Gastrocnemius medialis (tissue), 4 donors: ENCODE measurements around the gene GABRB3. TPM values are rescaled to one million over a fixed set of nuclear protein-coding genes. Genes with fewer than 3 reads are reported as not detected.

Source experiments
- ATAC-seq, 2 donors: fragments of 150-250 bp; one replicate each; pipeline ENCODE4 v1.9.1; 2016
- DNase-seq, 2 donors: peaks; one replicate each; pipeline ENCODE4 v3.0.0-alpha.2; 2019
- H3K27ac ChIP-seq, 4 donors: fragments of 200-600 bp; sonication (generic); 1 replicate in 1 of 4; 2 replicates in 3 of 4; pipeline ENCODE4 v1.5.1; 2016 to 2018; ENCODE audit warnings: mild to moderate bottlenecking in 2 of 4, moderate library complexity in 1 of 4
- H3K27me3 ChIP-seq, 3 donors: fragments of 200-600 bp; sonication (generic) in 2 of 3; 1 replicate in 1 of 3; 2 replicates in 2 of 3; pipeline versions ENCODE4 v1.5.1 to v1.6.0; 2016 to 2019; ENCODE audit warnings: mild to moderate bottlenecking in 1 of 3, moderate library complexity in 1 of 3
- H3K36me3 ChIP-seq, 2 donors: fragments of 200-600 bp; sonication (generic) in 1 of 2; one replicate each; pipeline ENCODE4 v1.5.1; 2017 to 2018
- H3K4me1 ChIP-seq, 2 donors: fragments of 200-600 bp; sonication (generic) in 1 of 2; one replicate each; pipeline ENCODE4 v1.5.1; 2016 to 2017; ENCODE audit warnings: mild to moderate bottlenecking in 2 of 2
- H3K4me3 ChIP-seq, 4 donors: fragments of 200-600 bp; sonication (generic) in 3 of 4; 1 replicate in 1 of 4; 2 replicates in 3 of 4; pipeline ENCODE4 v1.5.1; 2016 to 2019; ENCODE audit warnings: mild to moderate bottlenecking in 2 of 4
- H3K9me3 ChIP-seq, 3 donors: fragments of 200-600 bp; sonication (generic) in 2 of 3; 1 replicate in 1 of 3; 2 replicates in 2 of 3; pipeline ENCODE4 v1.5.1; 2016 to 2019
- CTCF ChIP-seq, 5 experiments: fragments of 450-650 bp in 3 of 5; fragments of 200-600 bp in 2 of 5; sonication (generic) in 2 of 5; IDR thresholded peaks in 4 of 5; conservative IDR thresholded peaks in 1 of 5; 1 replicate in 4 of 5; 2 replicates in 1 of 5; pipeline ENCODE4 v1.5.1; 2016 to 2019; ENCODE audit warnings: antibody characterized with exemption in 5 of 5, mild to moderate bottlenecking in 3 of 5, moderate library complexity in 3 of 5
- POLR2A ChIP-seq, 2 donors: fragments of 450-650 bp; IDR thresholded peaks; one replicate each; pipeline ENCODE4 v1.6.1; 2017; ENCODE audit warnings: antibody characterized with exemption in 2 of 2, mild to moderate bottlenecking in 2 of 2, moderate library complexity in 2 of 2
- in situ Hi-C, 4 donors: fragments of 200-750 bp; cut with MboI; loops; one replicate each; pipeline versions ENCODE4 v1.15.0 to v1.8.0; 2017; ENCODE audit warnings: low sequenced_read_pairs in 4 of 4
- intact Hi-C: fragments of 100-400 bp; cut with DNase I; formaldehyde crosslinking; loops from one replicate; pipeline ENCODE4 v1.15.1; 2023; ENCODE audit warnings: low total_unique reads
- total RNA-seq, 4 donors: library from RNA; depleted of rRNA; stranded (reverse); fragments of >200 nt; gene quantifications; one replicate each; pipeline versions ENCODE4 v1.1.0 to v1.2.3, GENCODE V29; 2016

GABRB3 gene
- total RNA-seq, 4 donors from 2014 or later = 0.23 to 0.91 (median 0.35) TPM

- no peaks in the 10 kb centered on the region for H3K9me3 ChIP-seq
- H3K4me3 ChIP-seq = no peak overlapping the region
- no peaks in the 10 kb centered on the region for H3K27me3 ChIP-seq
- ATAC-seq = no peak
- intact Hi-C loops = no loop called here
- no peaks in the 10 kb centered on the region for H3K4me1 ChIP-seq
- H3K36me3 ChIP-seq = no peaks in the 10 kb centered on the region
- in situ Hi-C loops = no loop called here
- no peak overlapping the region for H3K27ac ChIP-seq
- DNase-seq = no peak
- TF ChIP-seq POLR2A (IDR thresholded peaks at IDR 0.05) = no peak
- TF ChIP-seq CTCF (IDR thresholded peaks at IDR 0.05 in 4 of 5, conservative IDR thresholded peaks at IDR 0.05 in 1 of 5) = no peak
These were observed 211.0 kb downstream of the GABRB3 start for GRCh38 chr15:26561896-26562295.

- ATAC-seq = no peak
- intact Hi-C loops = no loop called here
- TF ChIP-seq CTCF (IDR thresholded peaks at IDR 0.05 in 4 of 5, conservative IDR thresholded peaks at IDR 0.05 in 1 of 5) (no peak), POLR2A (IDR thresholded peaks at IDR 0.05) (no peak)
These were observed 211.7 kb downstream of the GABRB3 start for GRCh38 chr15:26561130-26561529.

GRCh38 chr15:26555898-26556297, 217.0 kb downstream of the GABRB3 start:
- no peaks in the 10 kb centered on the region for H3K27me3 ChIP-seq
- H3K4me3 ChIP-seq = no peak overlapping the region
- no peaks in the 10 kb centered on the region for H3K9me3 ChIP-seq
- intact Hi-C loops = no loop called here
- DNase-seq = no peak
- no peaks in the 10 kb centered on the region for H3K4me1 ChIP-seq
- in situ Hi-C loops = no loop called here
- no peaks in the 10 kb centered on the region for H3K36me3 ChIP-seq
- no peak for ATAC-seq
- no peak overlapping the region for H3K27ac ChIP-seq
- TF ChIP-seq CTCF (IDR thresholded peaks at IDR 0.05 in 4 of 5, conservative IDR thresholded peaks at IDR 0.05 in 1 of 5) = no peak
- no peak for TF ChIP-seq POLR2A (IDR thresholded peaks at IDR 0.05)

More at GRCh38 chr15:26561130-26561529, 211.7 kb downstream of the GABRB3 start:
- Histone ChIP-seq H3K9me3 (no peaks in the 10 kb centered on the region), H3K4me3 (no peak overlapping the region), H3K36me3 (no peaks in the 10 kb centered on the region), H3K27me3 (no peaks in the 10 kb centered on the region), H3K4me1 (no peaks in the 10 kb centered on the region), H3K27ac (no peak overlapping the region)
- in situ Hi-C loops = no loop called here
- DNase-seq = no peak

- Histone ChIP-seq H3K27ac (no peak overlapping the region), H3K4me3 (no peak overlapping the region), H3K9me3 (no peaks in the 10 kb centered on the region), H3K36me3 (no peaks in the 10 kb centered on the region), H3K27me3 (no peaks in the 10 kb centered on the region), H3K4me1 (no peaks in the 10 kb centered on the region)
- no peak for TF ChIP-seq CTCF (IDR thresholded peaks at IDR 0.05 in 4 of 5, conservative IDR thresholded peaks at IDR 0.05 in 1 of 5)
- no peak for TF ChIP-seq POLR2A (IDR thresholded peaks at IDR 0.05)
- in situ Hi-C loops = no loop called here
- DNase-seq (no peak), ATAC-seq (no peak)
- intact Hi-C loops = no loop called here
These were observed 221.4 kb downstream of the GABRB3 start for GRCh38 chr15:26551473-26551872.

- Histone ChIP-seq H3K27ac (no peak overlapping the region), H3K27me3 (no peaks in the 10 kb centered on the region), H3K4me1 (no peaks in the 10 kb centered on the region), H3K9me3 (no peaks in the 10 kb centered on the region), H3K4me3 (no peak overlapping the region), H3K36me3 (no peaks in the 10 kb centered on the region)
- TF ChIP-seq CTCF (IDR thresholded peaks at IDR 0.05 in 4 of 5, conservative IDR thresholded peaks at IDR 0.05 in 1 of 5) (no peak), POLR2A (IDR thresholded peaks at IDR 0.05) (no peak)
- intact Hi-C loops = no loop called here
- DNase-seq (no peak), ATAC-seq (no peak)
- in situ Hi-C loops = no loop called here
These were observed 222.0 kb downstream of the GABRB3 start for GRCh38 chr15:26550880-26551279.
